Kidney epithelial cell (primary cell): ENCODE data around the gene FICD. TPM values are rescaled to one million over a fixed set of nuclear protein-coding genes. Genes with fewer than 3 reads are reported as not detected.
A peak's percentile ranks its signal among the peaks of the same experiment; 100 is the strongest.

Experiments used
- DNase-seq: peaks from one replicate; pipeline ENCODE4 v3.0.0-alpha.2; 2010; ENCODE audit warnings: low read depth
- H3K27me3 ChIP-seq: 2 replicates; pipeline ENCODE4 v1.6.0; 2011; ENCODE audit warnings: low read length; ENCODE audit not compliant: control insufficient read depth, insufficient read depth
- H3K36me3 ChIP-seq: 2 replicates; pipeline ENCODE4 v1.5.1; 2011; ENCODE audit warnings: low read length; ENCODE audit not compliant: control insufficient read depth, insufficient read depth
- H3K4me3 ChIP-seq: 2 replicates; pipeline ENCODE4 v1.5.1; 2011; ENCODE audit warnings: low read depth, mild to moderate bottlenecking, control low read depth, low read length
- total RNA-seq: library from RNA; depleted of rRNA; stranded (reverse); fragments of >200 nt; gene quantifications from 2 replicates; pipeline ENCODE4 v1.2.3, GENCODE V29; 2015
- TF ChIP-seq, protein P1 (sequence below): IDR thresholded peaks from 2 replicates; pipeline ENCODE4 v1.5.1; 2011; ENCODE audit warnings: mild to moderate bottlenecking, moderate library complexity, low read length, control low read depth, inconsistent platforms; ENCODE audit not compliant: insufficient read depth, poor library complexity, severe bottlenecking

FICD gene
- total RNA-seq, 1 donor from 2014 or later: 6.9 TPM

DNA sequence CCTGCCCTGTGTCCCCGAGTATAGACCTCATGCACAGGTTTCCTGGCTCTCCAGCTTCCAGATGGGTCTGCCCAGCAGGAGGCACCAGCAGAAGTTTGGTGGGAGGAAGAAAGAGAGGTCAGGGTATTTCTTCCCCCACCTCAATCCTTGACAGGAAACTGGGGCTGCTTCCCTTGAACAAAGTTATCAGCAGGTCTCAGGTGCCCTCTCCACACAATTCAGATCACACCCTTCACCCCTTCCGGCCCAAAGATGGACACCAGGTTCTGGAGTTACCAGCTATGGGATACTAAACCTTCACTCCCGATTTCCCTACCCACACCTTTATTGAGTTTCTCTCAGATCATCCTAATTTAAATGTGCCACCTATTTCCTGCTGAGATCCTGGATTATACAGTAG lies 44.7 kb downstream of the FICD start:
- Histone ChIP-seq H3K27me3 (no peaks in the 10 kb centered on the region), H3K36me3 (peaks cover 2% of the 10 kb centered on the region), H3K4me3 (peak overlapping the region; percentile 60)
- TF ChIP-seq, protein P1, sequence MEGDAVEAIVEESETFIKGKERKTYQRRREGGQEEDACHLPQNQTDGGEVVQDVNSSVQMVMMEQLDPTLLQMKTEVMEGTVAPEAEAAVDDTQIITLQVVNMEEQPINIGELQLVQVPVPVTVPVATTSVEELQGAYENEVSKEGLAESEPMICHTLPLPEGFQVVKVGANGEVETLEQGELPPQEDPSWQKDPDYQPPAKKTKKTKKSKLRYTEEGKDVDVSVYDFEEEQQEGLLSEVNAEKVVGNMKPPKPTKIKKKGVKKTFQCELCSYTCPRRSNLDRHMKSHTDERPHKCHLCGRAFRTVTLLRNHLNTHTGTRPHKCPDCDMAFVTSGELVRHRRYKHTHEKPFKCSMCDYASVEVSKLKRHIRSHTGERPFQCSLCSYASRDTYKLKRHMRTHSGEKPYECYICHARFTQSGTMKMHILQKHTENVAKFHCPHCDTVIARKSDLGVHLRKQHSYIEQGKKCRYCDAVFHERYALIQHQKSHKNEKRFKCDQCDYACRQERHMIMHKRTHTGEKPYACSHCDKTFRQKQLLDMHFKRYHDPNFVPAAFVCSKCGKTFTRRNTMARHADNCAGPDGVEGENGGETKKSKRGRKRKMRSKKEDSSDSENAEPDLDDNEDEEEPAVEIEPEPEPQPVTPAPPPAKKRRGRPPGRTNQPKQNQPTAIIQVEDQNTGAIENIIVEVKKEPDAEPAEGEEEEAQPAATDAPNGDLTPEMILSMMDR: no peak
- no peak for DNase-seq

DNA sequence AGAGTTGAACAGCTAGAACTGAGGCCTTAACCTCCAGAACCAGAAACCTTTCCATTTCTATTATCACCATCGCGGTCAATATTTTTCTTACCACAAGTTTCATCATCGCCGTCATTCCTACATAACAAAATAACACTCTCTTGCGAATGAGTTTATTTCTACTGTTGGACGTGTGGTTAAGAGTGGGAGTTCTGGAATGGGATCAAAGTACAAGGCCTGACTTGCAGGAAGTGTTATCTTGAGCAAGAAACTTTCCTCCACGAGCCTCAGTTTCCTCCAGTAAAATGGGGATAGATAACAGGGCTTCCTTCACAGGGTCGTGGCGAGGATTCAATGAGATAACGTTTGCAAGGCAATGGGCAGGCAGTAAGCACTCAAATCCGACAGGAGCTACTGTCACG lies 45.2 kb downstream of the FICD start:
- peak overlapping the region; percentile 60 for H3K4me3 ChIP-seq
- no peaks in the 10 kb centered on the region for H3K27me3 ChIP-seq
- TF ChIP-seq, protein P1: no peak
- no peak for DNase-seq
- peaks cover 2% of the 10 kb centered on the region for H3K36me3 ChIP-seq

DNA sequence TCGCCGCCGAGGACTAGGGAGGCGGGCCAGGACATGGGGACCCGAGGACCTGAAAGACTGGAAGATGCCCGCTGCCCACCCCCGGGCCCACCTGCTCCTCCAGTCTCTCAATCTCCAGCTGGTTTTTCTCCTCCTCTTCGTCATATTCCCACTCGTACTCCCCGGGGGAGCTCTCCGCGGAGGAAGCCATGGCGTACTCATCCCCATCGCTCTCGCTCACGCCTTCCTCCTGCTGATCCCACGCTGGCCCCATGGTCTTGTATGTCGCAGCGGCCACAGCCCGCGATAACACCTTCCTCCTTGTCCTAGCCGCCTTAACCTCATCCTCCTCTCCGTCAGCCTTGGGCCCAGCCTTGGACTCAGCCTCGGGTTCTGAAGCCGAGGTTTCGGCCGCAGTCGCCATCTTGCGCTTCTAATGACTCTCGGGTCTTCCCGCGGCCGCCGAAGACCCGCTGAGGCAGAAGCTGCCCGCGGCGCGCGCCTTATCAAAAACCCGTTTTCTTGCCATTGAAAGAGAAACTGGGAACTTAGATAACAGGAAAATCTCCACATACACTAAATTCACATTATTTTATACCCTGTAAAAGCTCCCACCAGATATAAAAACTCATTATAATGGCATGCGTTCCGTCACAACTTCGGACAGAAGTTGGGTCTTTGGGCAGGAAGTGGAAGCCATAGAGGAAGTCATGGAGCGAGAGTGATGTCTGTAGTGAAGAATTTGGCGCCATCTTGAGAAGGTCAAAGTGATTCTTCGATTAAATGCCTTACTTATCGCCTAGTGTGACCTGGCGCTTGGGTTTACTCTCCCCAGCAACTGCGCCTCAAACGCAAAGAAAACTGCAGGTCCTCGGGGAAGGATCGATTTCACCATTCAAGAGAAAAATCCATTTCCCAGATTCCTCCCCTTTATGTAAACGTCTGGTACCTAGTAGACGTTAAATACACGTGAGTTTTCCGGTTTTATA lies 46.0 kb downstream of the FICD start, which contains the start of gene SART3:
Gene SART3 (minus strand): TSS at position 422 of the 968 bp plus-strand sequence. CDS start 19 bp downstream, at position 403.
- TF ChIP-seq, protein P1: no peak
- H3K4me3 ChIP-seq: peak within 1 kb of the TSS; percentile 60
- DNase-seq: peak; percentile 73
- H3K27me3 ChIP-seq: no peaks in the 10 kb centered on the region
- H3K36me3 ChIP-seq: peaks cover 2% of the 10 kb centered on the region

DNA sequence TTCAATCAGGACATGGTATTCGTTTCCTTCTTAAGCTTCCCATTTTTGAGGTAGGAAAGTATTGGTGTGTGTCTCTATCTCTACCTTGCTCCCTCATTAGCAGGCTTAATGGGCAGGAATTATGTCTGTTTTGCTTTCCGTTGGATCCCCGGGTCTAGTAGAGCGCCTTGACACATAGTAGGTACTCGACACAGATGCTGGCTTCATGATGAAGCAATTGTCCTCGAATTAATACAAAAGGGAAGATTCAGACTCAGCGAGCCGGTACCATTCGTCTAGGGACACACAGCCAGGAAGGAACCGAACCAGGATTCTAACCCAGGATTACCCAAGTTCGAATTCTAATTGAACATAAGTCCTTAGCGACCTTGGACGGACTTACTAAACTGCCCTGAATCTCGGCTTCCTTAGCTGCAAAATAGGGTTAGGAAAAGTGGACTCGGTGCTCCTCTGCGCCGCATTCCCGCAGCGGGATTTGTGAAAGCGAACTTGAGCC lies 46.8 kb downstream of the FICD start:
- no peaks in the 10 kb centered on the region for H3K27me3 ChIP-seq
- TF ChIP-seq, protein P1: no peak
- H3K36me3 ChIP-seq: peaks cover 2% of the 10 kb centered on the region
- DNase-seq: no peak
- H3K4me3 ChIP-seq: peak overlapping the region; percentile 60

DNA sequence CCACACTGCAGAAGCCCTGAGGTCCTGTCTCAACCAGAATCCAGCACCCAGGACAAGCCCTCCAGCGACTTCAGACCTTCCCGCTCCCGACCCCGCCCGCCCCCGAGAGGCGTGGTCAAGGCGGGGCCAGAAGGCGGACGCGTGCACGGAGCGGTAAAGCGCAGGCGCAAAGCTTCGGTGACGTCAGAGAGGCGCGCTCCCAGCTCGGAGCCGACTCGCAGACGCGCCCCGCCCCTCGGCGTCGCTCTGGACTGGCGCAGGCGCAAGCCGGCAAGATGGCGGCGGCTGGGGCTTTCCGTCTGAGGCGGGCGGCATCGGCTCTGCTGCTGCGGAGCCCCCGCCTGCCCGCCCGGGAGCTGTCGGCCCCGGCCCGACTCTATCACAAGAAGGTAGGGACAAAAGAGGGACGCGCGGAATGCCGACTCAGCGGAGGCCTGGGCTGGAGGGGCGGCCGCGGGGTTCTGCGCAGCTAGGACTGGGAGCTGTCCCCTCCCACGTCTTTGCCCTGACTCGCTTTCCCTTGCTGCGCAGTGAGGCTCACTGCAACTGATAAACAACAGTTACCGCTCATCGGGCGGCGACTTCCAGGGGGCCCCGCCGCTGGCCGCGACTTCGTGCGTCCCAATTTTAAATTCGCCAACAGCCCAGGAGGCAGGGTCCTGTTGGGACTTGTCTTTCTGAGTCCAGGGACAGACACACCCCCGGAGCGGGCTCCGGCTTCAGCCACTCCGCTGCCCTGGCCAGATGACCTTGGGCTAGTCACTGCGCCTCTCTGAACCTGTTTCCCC lies 47.5 kb downstream of the FICD start, which contains the start of gene ISCU:
Gene ISCU (plus strand): TSS at position 249 of the 788 bp plus-strand sequence. CDS start 27 bp downstream, at position 276.
- Histone ChIP-seq H3K27me3 (no peaks in the 10 kb centered on the region), H3K4me3 (peak within 1 kb of the TSS; percentile 74), H3K36me3 (peaks cover 2% of the 10 kb centered on the region)
- TF ChIP-seq, protein P1: no peak
- DNase-seq: peak; percentile 79
